GM06990 (cell line): ENCODE data around the gene KL.
A peak's percentile ranks its signal among the peaks of the same experiment; 100 is the strongest.

Source experiments
- DNase-seq: peaks from one replicate; pipeline ENCODE4 v3.0.0-alpha.2; 2011; ENCODE audit not compliant: insufficient read length; ENCODE audit errors: extremely low read depth
- H3K27me3 ChIP-seq: replicated peaks from 2 replicates; pipeline ENCODE4 v1.6.0; 2011; ENCODE audit warnings: low read length; ENCODE audit not compliant: control insufficient read depth, insufficient read depth
- H3K36me3 ChIP-seq: 2 replicates; pipeline ENCODE4 v1.5.1; 2011; ENCODE audit warnings: low read length; ENCODE audit not compliant: control insufficient read depth, insufficient read depth
- H3K4me3 ChIP-seq: replicated peaks from 2 replicates; pipeline ENCODE4 v1.5.1; 2011; ENCODE audit warnings: low read depth, mild to moderate bottlenecking, control low read depth, low read length
- TF ChIP-seq, protein P1 (sequence below): IDR thresholded peaks from 2 replicates; pipeline ENCODE4 v1.5.1; 2011; ENCODE audit warnings: low read length, control low read depth, mild to moderate bottlenecking, inconsistent platforms; ENCODE audit not compliant: insufficient read depth, poor library complexity, severe bottlenecking

Gene KL

DNA sequence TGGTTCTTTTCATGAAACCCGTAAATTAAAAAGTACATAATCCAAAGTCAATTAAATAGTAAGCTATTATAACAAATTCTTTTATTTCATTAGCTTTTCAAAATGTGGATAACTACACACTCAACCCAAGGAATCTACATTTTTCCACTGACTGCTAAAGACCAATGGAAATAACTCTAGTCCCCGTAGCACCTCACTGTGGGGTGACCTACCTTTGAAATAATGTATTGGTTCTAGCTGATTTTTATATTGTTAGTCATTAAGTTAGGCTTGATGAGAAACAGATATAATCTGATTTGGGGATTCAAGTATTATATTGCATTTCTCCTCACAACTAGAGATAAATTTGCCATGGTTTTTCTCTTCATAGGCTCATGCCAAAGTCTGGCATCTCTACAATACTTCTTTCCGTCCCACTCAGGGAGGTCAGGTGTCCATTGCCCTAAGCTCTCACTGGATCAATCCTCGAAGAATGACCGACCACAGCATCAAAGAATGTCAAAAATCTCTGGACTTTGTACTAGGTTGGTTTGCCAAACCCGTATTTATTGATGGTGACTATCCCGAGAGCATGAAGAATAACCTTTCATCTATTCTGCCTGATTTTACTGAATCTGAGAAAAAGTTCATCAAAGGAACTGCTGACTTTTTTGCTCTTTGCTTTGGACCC lies 37.3 kb downstream of the KL start:
- DNase-seq, result no peak
- TF ChIP-seq, protein P1, sequence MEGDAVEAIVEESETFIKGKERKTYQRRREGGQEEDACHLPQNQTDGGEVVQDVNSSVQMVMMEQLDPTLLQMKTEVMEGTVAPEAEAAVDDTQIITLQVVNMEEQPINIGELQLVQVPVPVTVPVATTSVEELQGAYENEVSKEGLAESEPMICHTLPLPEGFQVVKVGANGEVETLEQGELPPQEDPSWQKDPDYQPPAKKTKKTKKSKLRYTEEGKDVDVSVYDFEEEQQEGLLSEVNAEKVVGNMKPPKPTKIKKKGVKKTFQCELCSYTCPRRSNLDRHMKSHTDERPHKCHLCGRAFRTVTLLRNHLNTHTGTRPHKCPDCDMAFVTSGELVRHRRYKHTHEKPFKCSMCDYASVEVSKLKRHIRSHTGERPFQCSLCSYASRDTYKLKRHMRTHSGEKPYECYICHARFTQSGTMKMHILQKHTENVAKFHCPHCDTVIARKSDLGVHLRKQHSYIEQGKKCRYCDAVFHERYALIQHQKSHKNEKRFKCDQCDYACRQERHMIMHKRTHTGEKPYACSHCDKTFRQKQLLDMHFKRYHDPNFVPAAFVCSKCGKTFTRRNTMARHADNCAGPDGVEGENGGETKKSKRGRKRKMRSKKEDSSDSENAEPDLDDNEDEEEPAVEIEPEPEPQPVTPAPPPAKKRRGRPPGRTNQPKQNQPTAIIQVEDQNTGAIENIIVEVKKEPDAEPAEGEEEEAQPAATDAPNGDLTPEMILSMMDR, result no peak

DNA sequence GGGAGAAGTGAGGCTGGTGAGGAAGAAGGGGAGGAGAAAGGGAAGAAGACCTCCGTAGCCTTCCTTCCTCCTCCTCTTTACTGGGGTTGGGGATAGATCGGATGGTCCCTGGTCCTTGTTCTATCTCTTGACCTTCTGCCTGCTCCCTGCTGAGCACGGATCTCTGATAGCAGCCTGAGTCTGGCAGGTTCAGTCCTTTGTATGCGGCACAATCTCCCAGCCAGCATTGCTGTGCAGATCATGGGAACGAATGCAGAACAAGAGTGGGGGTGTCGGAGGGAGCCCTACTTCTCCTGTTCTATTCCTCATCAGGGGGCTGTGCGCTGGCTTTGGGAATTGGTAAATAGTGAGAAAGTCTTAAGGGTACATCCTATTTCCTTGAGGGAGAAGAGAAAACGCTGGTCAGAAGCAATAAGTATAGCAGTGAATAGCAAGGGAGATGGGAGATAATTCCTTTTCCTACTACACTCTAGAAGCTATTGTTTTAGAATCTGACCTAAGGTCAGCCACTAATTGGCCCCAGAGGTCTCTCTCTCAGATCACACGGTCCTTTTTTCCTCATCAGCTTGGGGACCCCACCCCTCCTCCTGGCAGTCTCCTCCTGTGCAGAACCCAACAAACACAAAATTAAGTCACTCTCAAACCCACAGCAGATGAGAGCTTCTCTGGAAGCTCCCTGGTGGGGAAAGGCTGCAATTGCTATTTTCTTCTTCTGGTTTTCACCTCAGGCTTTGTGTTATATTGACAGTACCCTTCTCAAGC lies 41.0 kb downstream of the KL start:
- TF ChIP-seq, protein P1, result peak; percentile 51
- DNase-seq, result no peak
- no peak overlapping the region for H3K4me3 ChIP-seq

More for the DNA sequence above, 37.3 kb downstream of the KL start:
- H3K27me3 ChIP-seq, result no peaks in the 10 kb centered on the region
- H3K36me3 ChIP-seq, result no peaks in the 10 kb centered on the region
- no peak overlapping the region for H3K4me3 ChIP-seq

DNA sequence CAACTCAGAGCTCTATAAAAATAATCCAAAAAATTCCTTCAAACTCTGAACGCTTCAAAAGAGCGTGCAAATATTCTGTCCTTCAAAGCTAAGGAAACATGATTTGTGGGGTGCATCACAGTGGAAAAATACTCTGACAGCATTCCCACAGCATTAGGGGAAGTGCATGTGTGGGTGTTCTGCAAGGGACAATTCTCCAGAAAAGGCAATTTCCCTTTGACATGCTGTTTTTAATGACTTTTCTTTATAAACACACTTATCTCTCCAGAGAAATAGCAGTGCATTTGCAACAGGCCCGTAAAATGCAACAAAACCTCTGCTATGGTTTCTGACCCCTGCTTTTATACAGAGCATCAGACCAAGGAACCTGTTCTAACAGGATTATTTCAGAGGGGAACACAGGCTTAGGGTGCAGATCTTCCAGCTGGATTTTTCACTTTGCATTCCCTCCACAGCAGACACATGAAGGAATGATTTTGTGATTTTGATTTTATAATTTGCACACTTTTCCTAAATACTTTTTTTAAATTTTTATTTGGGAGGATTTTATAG lies 42.6 kb downstream of the KL start:
- Histone ChIP-seq H3K36me3 (no peaks in the 10 kb centered on the region), H3K4me3 (no peak overlapping the region), H3K27me3 (no peaks in the 10 kb centered on the region)
- no peak for DNase-seq
- TF ChIP-seq, protein P1, result no peak

More for the DNA sequence above, 41.0 kb downstream of the KL start:
- Histone ChIP-seq H3K36me3 (no peaks in the 10 kb centered on the region), H3K27me3 (no peaks in the 10 kb centered on the region)

DNA sequence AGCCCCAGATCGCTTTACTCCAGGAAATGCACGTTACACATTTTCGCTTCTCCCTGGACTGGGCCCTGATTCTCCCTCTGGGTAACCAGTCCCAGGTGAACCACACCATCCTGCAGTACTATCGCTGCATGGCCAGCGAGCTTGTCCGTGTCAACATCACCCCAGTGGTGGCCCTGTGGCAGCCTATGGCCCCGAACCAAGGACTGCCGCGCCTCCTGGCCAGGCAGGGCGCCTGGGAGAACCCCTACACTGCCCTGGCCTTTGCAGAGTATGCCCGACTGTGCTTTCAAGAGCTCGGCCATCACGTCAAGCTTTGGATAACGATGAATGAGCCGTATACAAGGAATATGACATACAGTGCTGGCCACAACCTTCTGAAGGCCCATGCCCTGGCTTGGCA lies 44.6 kb downstream of the KL start:
- TF ChIP-seq, protein P1, result no peak
- Histone ChIP-seq H3K4me3 (no peak overlapping the region), H3K36me3 (no peaks in the 10 kb centered on the region), H3K27me3 (no peaks in the 10 kb centered on the region)
- no peak for DNase-seq

DNA sequence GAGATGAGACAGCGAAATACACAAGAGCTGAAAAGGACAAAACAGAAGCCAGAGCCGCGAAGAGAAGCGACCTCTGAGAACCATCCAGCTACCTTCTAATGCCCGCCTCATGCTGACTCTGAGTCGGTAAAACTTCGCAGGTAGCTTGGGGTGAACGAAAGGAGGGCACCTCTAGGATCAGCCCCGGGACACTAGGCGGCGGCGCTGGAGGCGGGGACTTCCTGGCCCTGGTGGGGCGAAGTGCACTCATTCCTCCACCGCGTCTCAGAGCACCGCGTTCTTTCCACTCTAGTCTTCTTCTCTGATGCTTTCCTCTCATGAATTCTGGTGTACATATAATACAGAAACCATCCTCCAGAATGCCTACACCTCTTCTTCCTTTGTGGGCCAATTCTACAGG lies 50.1 kb downstream of the KL start:
- Histone ChIP-seq H3K27me3 (no peaks in the 10 kb centered on the region), H3K4me3 (no peak overlapping the region), H3K36me3 (no peaks in the 10 kb centered on the region)
- TF ChIP-seq, protein P1, result no peak
- DNase-seq, result no peak
